Stimulated activated naive B cell treated with anti-CD40 and anti-IgM and Interleukin-4, amounts not matched to agents 10 μg/mL and 1 μg/mL and 100 μg/mL, for 72 hours (primary cell): ENCODE results near the gene NUDT22.

Source experiments
- ATAC-seq, 2 donors: fragments of 150-1000 bp; cut with Tn5 transposase; replicated peaks; 2 replicates each; pipeline ENCODE4 v1.10.0; 2021; ENCODE audit warnings: moderate library complexity in 1 of 2
- DNase-seq: peaks from one replicate; pipeline ENCODE4 v3.0.0; 2021
- H3K27ac Mint-ChIP-seq: one replicate; pipeline ENCODE4 v1.8.0; 2022; ENCODE audit warnings: mild to moderate bottlenecking, mixed read lengths
- H3K27me3 Mint-ChIP-seq, 2 donors: one replicate each; pipeline ENCODE4 v1.8.0; 2022; ENCODE audit warnings: mixed read lengths in 2 of 2
- H3K36me3 Mint-ChIP-seq, 2 donors: one replicate each; pipeline ENCODE4 v1.8.0; 2022; ENCODE audit warnings: mixed read lengths in 2 of 2, mild to moderate bottlenecking in 1 of 2
- H3K4me1 Mint-ChIP-seq, 2 donors: one replicate each; pipeline ENCODE4 v1.8.0; 2022; ENCODE audit warnings: mixed read lengths in 2 of 2, mild to moderate bottlenecking in 1 of 2
- H3K4me3 Mint-ChIP-seq, 2 donors: one replicate each; pipeline ENCODE4 v1.8.0; 2022; ENCODE audit warnings: mild to moderate bottlenecking in 2 of 2, mixed read lengths in 2 of 2, moderate library complexity in 1 of 2
- H3K9me3 Mint-ChIP-seq, 2 donors: one replicate each; pipeline ENCODE4 v1.8.0; 2022; ENCODE audit warnings: mixed read lengths in 2 of 2, mild to moderate bottlenecking in 1 of 2

Gene NUDT22

DNA sequence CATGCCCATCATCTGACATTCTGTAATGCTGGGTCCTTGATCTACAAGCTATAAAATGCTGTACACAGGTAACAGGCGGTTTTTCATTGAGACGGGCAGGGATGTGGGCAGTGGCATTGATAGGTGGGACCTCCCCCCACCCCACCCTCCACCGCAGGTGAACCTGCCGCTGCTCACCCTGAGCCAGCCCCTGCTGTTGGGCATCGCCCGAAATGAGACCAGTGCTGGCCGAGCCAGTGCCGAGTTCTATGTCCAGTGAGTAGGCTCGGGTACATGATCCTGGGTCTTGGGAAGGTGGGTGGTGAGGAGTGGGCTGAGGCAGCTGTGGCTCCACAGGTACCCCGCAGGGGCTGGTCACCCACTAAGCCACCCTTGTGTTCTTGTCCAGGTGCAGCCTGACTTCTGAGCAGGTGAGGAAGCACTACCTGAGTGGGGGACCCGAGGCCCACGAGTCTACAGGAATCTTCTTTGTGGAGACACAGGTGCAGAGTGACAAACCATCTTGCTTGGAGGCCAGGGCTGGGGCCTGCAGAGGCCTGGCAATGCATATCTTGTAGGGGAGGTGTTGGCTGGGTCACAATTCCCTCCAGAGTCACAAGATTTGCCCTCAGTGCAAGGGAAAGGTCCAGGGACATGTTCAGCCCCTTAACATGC is 3.1 kb downstream of the NUDT22 start:
- Mint-ChIP-seq H3K9me3 (no peaks in the 10 kb centered on the region), H3K4me1 (peaks cover 45 to 84% of the 10 kb centered on the region in 2 donors), H3K4me3 (peak overlapping the region; percentile 58 to 97), H3K27me3 (no peaks in the 10 kb centered on the region), H3K27ac (peak overlapping the region; percentile 79), H3K36me3 (peaks cover 22 to 24% of the 10 kb centered on the region in 2 donors)
- ATAC-seq (no peak), DNase-seq (no peak)

DNA sequence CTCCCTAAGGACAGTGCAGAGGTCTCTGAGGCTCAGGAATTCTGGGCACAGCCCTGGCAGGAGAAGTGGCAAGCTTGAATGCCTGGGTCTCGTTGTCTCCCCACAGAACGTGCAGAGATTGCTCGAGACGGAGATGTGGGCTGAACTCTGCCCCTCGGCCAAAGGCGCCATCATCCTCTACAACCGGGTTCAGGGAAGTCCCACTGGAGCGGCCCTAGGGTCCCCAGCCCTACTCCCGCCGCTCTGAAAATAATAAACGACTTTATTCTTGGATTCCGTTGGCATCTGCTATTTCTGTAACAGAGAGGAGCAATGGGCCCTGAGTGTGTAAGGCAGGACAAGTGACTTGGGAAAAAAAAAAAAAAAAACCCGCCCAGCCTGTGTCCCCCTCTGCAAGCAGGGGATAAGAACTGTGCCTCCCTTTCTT is 3.7 kb downstream of the NUDT22 start:
- H3K27ac Mint-ChIP-seq = peak overlapping the region; percentile 97
- H3K4me1 Mint-ChIP-seq = peaks cover 43 to 79% of the 10 kb centered on the region in 2 donors
- peak overlapping the region; percentile 87 to 97 for H3K4me3 Mint-ChIP-seq
- DNase-seq (no peak), ATAC-seq (no peak)
- no peaks in the 10 kb centered on the region for H3K27me3 Mint-ChIP-seq
- H3K36me3 Mint-ChIP-seq = peaks cover 20 to 21% of the 10 kb centered on the region in 2 donors
- no peaks in the 10 kb centered on the region for H3K9me3 Mint-ChIP-seq

DNA sequence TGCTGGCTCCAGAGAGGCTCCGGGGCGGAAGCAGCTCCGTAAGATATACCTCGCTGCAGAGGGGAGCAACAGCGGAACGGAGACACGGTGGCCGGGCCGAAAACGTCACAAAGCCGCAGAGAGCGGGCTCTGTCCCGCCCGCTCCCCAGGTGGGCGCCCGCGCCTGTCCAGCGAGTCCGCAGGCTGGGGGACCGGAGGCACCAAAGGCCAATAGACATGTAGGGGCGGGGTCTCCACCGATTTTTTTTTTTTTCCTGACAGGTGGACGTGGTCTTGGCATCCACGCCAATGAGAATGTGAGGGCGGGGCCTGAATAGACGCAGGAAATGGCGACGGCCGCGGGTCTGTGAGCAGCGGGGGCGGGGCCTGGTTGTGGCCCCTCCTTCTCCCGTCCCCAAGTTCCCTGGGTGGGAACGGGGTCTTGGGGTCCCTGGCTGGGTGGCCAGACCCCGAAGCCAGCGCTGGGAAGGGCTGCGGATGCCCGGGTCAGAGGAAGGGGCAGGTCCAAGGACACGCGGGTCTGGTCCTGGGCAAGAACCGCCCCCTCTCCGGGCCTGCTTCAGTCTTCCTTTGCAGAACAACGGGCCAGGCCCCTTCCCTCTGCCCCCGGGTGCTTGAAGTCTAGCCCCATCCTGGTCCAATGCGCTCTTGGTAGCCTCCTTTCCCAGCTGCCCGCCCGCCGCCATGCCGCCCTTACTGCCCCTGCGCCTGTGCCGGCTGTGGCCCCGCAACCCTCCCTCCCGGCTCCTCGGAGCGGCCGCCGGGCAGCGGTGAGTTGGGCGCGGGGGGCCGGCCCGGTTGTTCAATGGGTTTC is 4.3 kb downstream of the NUDT22 start, which contains the start of gene DNAJC4:
Gene DNAJC4 (plus strand): TSS at position 378 of the 814 bp plus-strand sequence. CDS start 307 bp downstream, at position 685.
- peak within 1 kb of the TSS; percentile 97 for H3K27ac Mint-ChIP-seq
- DNase-seq = peak; percentile 90
- H3K4me3 Mint-ChIP-seq = peak within 1 kb of the TSS; percentile 87 to 97
- H3K4me1 Mint-ChIP-seq = peaks cover 40 to 79% of the 10 kb centered on the region in 2 donors
- ATAC-seq = peak; percentile 38 to 50
- H3K36me3 Mint-ChIP-seq = peaks cover 20 to 21% of the 10 kb centered on the region in 2 donors
- H3K9me3 Mint-ChIP-seq = no peaks in the 10 kb centered on the region
- no peaks in the 10 kb centered on the region for H3K27me3 Mint-ChIP-seq

DNA sequence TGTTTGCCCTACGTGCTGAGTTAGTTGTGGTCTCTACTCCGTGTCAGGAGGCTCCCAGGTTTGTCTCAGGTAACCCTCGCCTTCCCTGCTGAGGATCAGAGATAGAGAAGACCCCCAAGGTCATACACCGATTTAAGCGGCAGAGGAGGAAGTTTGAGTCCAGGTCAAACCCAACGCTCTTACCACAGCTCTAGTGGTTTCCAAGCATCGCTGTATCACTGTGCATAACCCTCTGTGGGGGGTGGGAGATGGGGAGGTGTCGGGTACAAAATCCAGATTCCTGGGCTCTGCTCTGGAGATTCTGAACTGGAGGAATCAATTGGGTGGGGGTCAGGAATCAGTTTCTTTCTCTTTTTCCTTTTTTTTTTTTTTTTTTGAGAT is 4.9 kb downstream of the NUDT22 start:
- Mint-ChIP-seq H3K27ac (peak overlapping the region; percentile 97), H3K4me1 (peaks cover 42 to 81% of the 10 kb centered on the region in 2 donors)
- ATAC-seq = no peak

DNA sequence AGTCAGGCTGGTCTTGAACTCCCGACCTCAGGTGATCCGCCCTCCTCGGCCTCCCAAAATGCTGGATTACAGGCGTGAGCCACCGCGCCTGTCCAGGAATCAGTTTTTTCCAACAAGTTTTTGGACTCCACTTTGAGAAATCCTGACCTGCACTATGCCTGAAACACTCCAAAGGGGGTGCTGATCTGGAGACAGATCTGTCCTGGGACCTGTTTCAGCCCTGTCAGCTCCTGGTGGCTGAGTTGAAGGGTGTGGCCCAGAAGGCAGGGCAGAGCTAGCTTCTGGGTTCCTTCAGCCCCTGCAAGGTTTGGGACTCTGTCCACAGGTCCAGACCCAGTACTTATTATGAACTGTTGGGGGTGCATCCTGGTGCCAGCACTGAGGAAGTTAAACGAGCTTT is 5.5 kb downstream of the NUDT22 start:
- Mint-ChIP-seq H3K9me3 (no peaks in the 10 kb centered on the region), H3K27me3 (no peaks in the 10 kb centered on the region), H3K36me3 (peaks cover 22 to 26% of the 10 kb centered on the region in 2 donors), H3K27ac (no peak overlapping the region), H3K4me1 (peaks cover 42 to 85% of the 10 kb centered on the region in 2 donors), H3K4me3 (peak overlapping the region; percentile 87 to 97)
- ATAC-seq (no peak), DNase-seq (no peak)

More for the DNA sequence above, 4.9 kb downstream of the NUDT22 start:
- Mint-ChIP-seq H3K36me3 (peaks cover 22 to 26% of the 10 kb centered on the region in 2 donors), H3K27me3 (no peaks in the 10 kb centered on the region), H3K9me3 (no peaks in the 10 kb centered on the region), H3K4me3 (peak overlapping the region; percentile 87 to 97)
- DNase-seq = no peak

DNA sequence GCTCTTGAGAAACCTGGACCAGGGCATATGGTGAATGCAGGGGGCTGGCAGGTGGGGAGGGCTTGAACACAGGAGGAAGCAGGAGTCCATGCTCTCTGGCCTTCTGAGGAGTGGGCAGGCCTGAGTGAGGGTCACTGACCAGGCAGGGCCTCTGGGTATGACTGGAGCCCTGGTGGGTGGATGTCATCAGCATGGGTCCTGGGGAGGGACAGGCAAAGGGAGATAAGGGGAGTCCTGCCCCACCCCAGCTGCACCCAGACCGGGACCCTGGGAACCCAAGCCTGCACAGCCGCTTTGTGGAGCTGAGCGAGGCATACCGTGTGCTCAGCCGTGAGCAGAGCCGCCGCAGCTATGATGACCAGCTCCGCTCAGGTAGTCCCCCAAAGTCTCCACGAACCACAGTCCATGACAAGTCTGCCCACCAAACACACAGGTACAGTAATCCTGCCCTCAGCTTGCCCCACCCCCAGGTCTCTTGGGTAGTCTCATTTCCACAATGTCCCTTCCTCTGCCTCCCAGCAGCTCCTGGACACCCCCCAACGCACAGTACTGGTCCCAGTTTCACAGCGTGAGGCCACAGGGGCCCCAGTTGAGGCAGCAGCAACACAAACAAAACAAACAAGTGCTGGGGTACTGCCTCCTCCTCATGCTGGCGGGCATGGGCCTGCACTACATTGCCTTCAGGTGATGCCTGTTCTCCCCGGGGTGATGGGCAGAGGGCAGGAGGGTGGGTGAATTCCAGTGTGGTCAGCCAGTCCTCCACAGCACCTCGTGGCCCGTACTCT is 6.3 kb downstream of the NUDT22 start:
- Mint-ChIP-seq H3K36me3 (peaks cover 23 to 33% of the 10 kb centered on the region in 2 donors), H3K9me3 (no peaks in the 10 kb centered on the region), H3K27me3 (no peaks in the 10 kb centered on the region), H3K27ac (peak overlapping the region; percentile 82), H3K4me3 (peak overlapping the region; percentile 87 to 97), H3K4me1 (peaks cover 38 to 87% of the 10 kb centered on the region in 2 donors)
- ATAC-seq (no peak), DNase-seq (no peak)

DNA sequence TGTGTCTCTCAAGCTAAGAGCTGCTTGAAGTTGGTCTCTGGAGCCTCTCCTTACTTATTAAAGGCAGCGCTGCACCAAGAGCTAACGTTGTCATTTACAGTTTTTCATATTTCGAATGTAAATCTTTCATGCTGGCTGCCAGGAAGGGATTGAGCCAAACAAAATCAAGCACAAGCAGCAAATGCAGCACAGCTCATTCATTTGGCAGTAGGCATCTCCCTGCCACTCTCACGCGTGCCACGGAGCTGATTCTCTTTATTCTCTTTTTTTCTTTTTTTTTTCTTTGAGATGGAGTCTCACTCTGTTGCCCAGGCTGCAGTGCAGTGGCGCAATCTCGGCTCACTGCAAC is 6.9 kb downstream of the NUDT22 start:
- Mint-ChIP-seq H3K36me3 (peaks cover 22 to 39% of the 10 kb centered on the region in 2 donors), H3K4me1 (peaks cover 41 to 87% of the 10 kb centered on the region in 2 donors), H3K27ac (no peak overlapping the region), H3K9me3 (no peaks in the 10 kb centered on the region), H3K27me3 (no peaks in the 10 kb centered on the region), H3K4me3 (peak overlapping the region; percentile 73 to 83)
- DNase-seq (no peak), ATAC-seq (no peak)

DNA sequence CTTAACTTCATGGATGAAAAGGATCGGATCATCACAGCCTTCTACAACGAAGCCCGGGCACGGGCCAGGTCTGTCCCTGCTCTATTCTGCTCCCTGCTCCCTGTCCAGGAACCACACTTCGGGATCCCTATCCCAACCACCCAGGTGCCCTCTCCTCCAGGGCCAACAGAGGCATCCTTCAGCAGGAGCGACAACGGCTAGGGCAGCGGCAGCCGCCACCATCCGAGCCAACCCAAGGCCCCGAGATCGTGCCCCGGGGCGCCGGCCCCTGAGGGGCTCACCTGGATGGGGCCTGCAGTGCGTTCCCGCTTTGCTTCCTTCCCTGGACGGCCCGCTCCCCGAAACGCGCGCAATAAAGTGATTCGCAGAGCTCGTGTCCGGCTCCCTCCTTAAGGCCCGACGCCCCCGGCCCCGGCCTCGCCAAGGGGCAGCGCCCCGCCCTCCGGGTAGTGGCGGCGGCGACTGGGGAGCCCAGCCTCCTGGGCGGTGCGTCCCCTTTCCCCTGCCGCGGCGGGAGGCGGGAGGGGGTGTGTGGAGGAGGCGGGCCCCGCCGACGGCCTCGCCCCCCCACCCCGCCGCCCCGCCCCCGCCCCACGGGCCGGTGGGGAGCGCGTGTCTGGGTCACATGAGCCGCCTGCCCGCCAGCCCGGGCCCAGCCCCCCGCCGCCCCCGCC is 8.0 kb downstream of the NUDT22 start, which contains the start of gene VEGFB:
Gene VEGFB (plus strand): TSS at position 672 of the 674 bp plus-strand sequence. CDS start 250 bp downstream, outside the sequence.
- Mint-ChIP-seq H3K9me3 (no peaks in the 10 kb centered on the region), H3K27me3 (no peaks in the 10 kb centered on the region), H3K27ac (peak within 1 kb of the TSS; percentile 92), H3K4me3 (peak within 1 kb of the TSS; percentile 94 to 95), H3K4me1 (peaks cover 51 to 88% of the 10 kb centered on the region in 2 donors), H3K36me3 (peaks cover 26 to 47% of the 10 kb centered on the region in 2 donors)
- ATAC-seq (peak; percentile 55 to 62), DNase-seq (peak; percentile 63)

DNA sequence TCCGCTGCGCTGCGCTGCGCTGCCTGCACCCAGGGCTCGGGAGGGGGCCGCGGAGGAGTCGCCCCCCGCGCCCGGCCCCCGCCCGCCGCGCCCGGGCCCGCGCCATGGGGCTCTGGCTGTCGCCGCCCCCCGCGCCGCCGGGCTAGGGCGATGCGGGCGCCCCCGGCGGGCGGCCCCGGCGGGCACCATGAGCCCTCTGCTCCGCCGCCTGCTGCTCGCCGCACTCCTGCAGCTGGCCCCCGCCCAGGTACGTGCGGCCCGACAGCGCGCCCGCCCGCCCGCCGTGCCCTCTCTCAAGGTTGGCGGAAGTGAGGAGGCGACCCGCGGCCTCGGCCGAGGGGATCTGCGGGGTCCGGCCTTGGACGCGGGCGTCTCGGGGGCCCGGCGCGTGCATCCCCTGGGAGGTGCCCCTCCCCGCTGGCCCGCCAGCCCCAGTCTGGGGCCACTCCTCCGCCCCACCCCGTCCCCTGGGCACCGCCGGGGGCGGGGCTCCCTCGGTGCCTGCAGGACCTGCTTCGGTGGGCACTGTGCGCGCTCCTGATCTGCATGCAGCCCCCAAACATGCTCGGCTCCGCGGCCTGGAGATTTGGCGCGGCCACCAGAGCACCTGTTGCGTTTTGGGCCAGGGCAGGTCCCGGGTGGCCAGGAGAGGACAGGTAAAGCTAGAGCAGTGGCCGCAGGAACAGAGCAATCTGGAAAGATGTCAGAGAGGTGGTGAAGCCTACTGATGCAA is 8.7 kb downstream of the NUDT22 start:
- Mint-ChIP-seq H3K36me3 (peaks cover 27 to 45% of the 10 kb centered on the region in 2 donors), H3K4me3 (peak overlapping the region; percentile 94 to 95), H3K4me1 (peaks cover 47 to 88% of the 10 kb centered on the region in 2 donors), H3K27ac (peak overlapping the region; percentile 92), H3K27me3 (no peaks in the 10 kb centered on the region), H3K9me3 (no peaks in the 10 kb centered on the region)
- DNase-seq (no peak), ATAC-seq (peak; percentile 45 to 46)

DNA sequence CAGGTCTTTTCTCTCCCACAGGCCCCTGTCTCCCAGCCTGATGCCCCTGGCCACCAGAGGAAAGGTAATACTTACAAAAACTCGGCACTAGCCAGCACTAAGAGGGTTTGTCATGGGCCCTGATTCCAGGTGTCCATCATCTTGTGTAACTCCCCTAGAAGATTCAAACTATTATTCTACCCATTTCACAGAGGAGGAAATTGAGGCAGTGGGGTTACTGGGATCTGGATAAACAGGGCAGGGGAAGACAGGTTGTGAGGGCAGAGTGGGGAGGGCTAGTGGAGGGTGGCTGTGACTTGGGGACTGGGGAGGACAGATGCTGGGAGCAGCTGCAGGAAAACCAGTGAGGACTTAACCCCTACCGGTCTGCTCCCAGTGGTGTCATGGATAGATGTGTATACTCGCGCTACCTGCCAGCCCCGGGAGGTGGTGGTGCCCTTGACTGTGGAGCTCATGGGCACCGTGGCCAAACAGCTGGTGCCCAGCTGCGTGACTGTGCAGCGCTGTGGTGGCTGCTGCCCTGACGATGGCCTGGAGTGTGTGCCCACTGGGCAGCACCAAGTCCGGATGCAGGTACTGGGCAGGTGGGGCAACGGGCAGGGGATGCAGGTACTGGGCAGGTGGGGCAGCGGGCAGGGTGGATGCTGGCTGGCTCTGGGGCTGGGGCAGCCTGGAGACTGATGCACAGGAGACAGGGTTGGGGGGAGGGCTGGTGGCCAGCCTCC is 9.5 kb downstream of the NUDT22 start:
- DNase-seq (no peak), ATAC-seq (no peak)
- Mint-ChIP-seq H3K4me3 (peak overlapping the region; percentile 94 to 95), H3K27me3 (no peaks in the 10 kb centered on the region), H3K36me3 (peaks cover 32 to 45% of the 10 kb centered on the region in 2 donors), H3K4me1 (peaks cover 49 to 89% of the 10 kb centered on the region in 2 donors), H3K9me3 (no peaks in the 10 kb centered on the region), H3K27ac (peak overlapping the region; percentile 92)

DNA sequence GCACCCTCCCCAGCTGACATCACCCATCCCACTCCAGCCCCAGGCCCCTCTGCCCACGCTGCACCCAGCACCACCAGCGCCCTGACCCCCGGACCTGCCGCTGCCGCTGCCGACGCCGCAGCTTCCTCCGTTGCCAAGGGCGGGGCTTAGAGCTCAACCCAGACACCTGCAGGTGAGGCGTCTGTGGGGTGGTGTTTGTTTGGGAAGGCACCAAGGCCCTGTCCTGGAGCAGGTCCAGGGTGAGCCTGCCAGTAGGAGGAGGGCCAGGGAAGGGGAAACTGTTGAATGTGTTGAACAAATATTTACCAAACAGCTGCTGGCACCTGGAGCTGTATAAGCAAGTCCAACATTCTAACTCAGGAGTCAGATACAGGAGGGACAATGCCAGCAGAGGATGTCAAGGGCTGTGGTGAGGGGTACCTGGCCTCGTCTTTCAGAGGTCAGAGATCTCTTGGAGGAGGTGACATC is 11.4 kb downstream of the NUDT22 start:
- Mint-ChIP-seq H3K4me3 (peak overlapping the region in 1 of 2 donors; percentile 37), H3K4me1 (peaks cover 40 to 81% of the 10 kb centered on the region in 2 donors), H3K27me3 (no peaks in the 10 kb centered on the region), H3K9me3 (no peaks in the 10 kb centered on the region), H3K27ac (peak overlapping the region; percentile 87), H3K36me3 (peaks cover 34 to 48% of the 10 kb centered on the region in 2 donors)
- no peak for DNase-seq
- ATAC-seq = no peak

DNA sequence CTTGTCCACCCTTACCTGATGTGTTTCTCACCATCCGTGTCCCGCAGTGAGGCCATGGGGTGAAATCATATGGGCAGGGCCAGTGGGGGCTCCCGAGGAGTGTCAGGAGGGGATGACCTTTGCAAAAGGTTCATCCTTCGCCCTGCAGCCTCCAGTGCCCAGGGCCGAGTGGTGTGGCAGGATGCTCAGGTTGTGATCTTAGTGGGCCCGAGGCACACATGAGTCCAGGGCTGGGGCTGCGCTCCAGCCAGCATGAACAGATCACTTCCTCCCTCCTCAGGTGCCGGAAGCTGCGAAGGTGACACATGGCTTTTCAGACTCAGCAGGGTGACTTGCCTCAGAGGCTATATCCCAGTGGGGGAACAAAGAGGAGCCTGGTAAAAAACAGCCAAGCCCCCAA is 12.0 kb downstream of the NUDT22 start:
- no peaks in the 10 kb centered on the region for H3K27me3 Mint-ChIP-seq
- ATAC-seq (no peak), DNase-seq (no peak)
- no peaks in the 10 kb centered on the region for H3K9me3 Mint-ChIP-seq
- peaks cover 38 to 51% of the 10 kb centered on the region in 2 donors for H3K36me3 Mint-ChIP-seq
- no peak overlapping the region for H3K4me3 Mint-ChIP-seq
- peak overlapping the region; percentile 99 for H3K27ac Mint-ChIP-seq
- H3K4me1 Mint-ChIP-seq = peaks cover 40 to 81% of the 10 kb centered on the region in 2 donors
